Lower lobe of right lung (tissue), 2 donors: ENCODE data around the gene CDH23. TPM values are rescaled to one million over a fixed set of nuclear protein-coding genes. Genes with fewer than 3 reads are reported as not detected.

ENCODE experiments used
- ATAC-seq, 2 donors: fragments of 200-7000 bp; cut with Tn5 transposase; one replicate each; pipeline ENCODE4 v1.9.1; 2020 to 2022; ENCODE audit warnings: mild to moderate bottlenecking in 2 of 2, moderate library complexity in 2 of 2
- DNase-seq: peaks from one replicate; pipeline ENCODE4 v3.0.0-alpha.2; 2020
- H3K27ac ChIP-seq: fragments of 200-600 bp; one replicate; pipeline ENCODE4 v1.8.0; 2022
- H3K27me3 ChIP-seq: fragments of 200-600 bp; one replicate; pipeline ENCODE4 v1.8.0; 2022; ENCODE audit warnings: low read depth
- H3K36me3 ChIP-seq: fragments of 200-600 bp; one replicate; pipeline ENCODE4 v1.8.0; 2022; ENCODE audit warnings: mild to moderate bottlenecking
- H3K4me1 ChIP-seq: fragments of 200-600 bp; one replicate; pipeline ENCODE4 v1.8.0; 2022
- H3K4me3 ChIP-seq: fragments of 200-600 bp; one replicate; pipeline ENCODE4 v1.8.0; 2022; ENCODE audit warnings: mild to moderate bottlenecking
- H3K9me3 ChIP-seq: fragments of 200-600 bp; one replicate; pipeline ENCODE4 v1.8.0; 2022
- intact Hi-C: fragments of 100-400 bp; cut with DNase I; formaldehyde crosslinking; loops from one replicate; pipeline ENCODE4 v1.11.0; 2022
- total RNA-seq: library from RNA; stranded (reverse); fragmentation: NEBNext Ultra II Directional; extraction: Animal tissue kit (Norgen Biotek cat#: 25700); gene quantifications from one replicate; pipeline ENCODE4 v1.2.1, GENCODE V29; 2021
- TF ChIP-seq, protein P1 (sequence below): fragments of 200-600 bp; IDR thresholded peaks from one replicate; pipeline ENCODE4 v1.8.0; 2022; ENCODE audit warnings: antibody characterized with exemption, mild to moderate bottlenecking
- donor health status: DM: no; HTN: yes; CAD: no; lungs with severe emphysema.

The CDH23 gene
- total RNA-seq, 1 donor from 2014 or later: 9.4 TPM

- Histone ChIP-seq H3K27me3 (no peaks in the 10 kb centered on the region), H3K4me1 (peaks cover 7% of the 10 kb centered on the region), H3K36me3 (no peaks in the 10 kb centered on the region), H3K9me3 (no peaks in the 10 kb centered on the region), H3K27ac (no peak overlapping the region), H3K4me3 (no peak overlapping the region)
- intact Hi-C loops: no loop called here
- TF ChIP-seq, protein P1, sequence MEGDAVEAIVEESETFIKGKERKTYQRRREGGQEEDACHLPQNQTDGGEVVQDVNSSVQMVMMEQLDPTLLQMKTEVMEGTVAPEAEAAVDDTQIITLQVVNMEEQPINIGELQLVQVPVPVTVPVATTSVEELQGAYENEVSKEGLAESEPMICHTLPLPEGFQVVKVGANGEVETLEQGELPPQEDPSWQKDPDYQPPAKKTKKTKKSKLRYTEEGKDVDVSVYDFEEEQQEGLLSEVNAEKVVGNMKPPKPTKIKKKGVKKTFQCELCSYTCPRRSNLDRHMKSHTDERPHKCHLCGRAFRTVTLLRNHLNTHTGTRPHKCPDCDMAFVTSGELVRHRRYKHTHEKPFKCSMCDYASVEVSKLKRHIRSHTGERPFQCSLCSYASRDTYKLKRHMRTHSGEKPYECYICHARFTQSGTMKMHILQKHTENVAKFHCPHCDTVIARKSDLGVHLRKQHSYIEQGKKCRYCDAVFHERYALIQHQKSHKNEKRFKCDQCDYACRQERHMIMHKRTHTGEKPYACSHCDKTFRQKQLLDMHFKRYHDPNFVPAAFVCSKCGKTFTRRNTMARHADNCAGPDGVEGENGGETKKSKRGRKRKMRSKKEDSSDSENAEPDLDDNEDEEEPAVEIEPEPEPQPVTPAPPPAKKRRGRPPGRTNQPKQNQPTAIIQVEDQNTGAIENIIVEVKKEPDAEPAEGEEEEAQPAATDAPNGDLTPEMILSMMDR: no peak
- no peak for DNase-seq
- no peak for ATAC-seq
Observed at GRCh38 chr10:71807557-71808510, 411.1 kb downstream of the CDH23 start.

GRCh38 chr10:71809628-71810027 is 412.9 kb downstream of the CDH23 start:
- ATAC-seq (no peak), DNase-seq (no peak)
- H3K9me3 ChIP-seq: no peaks in the 10 kb centered on the region
- H3K4me1 ChIP-seq: peaks cover 7% of the 10 kb centered on the region
- no peak overlapping the region for H3K4me3 ChIP-seq
- no peaks in the 10 kb centered on the region for H3K27me3 ChIP-seq
- intact Hi-C loops: no loop called here
- TF ChIP-seq, protein P1: no peak
- peaks cover 5% of the 10 kb centered on the region for H3K36me3 ChIP-seq
- H3K27ac ChIP-seq: no peak overlapping the region

DNA sequence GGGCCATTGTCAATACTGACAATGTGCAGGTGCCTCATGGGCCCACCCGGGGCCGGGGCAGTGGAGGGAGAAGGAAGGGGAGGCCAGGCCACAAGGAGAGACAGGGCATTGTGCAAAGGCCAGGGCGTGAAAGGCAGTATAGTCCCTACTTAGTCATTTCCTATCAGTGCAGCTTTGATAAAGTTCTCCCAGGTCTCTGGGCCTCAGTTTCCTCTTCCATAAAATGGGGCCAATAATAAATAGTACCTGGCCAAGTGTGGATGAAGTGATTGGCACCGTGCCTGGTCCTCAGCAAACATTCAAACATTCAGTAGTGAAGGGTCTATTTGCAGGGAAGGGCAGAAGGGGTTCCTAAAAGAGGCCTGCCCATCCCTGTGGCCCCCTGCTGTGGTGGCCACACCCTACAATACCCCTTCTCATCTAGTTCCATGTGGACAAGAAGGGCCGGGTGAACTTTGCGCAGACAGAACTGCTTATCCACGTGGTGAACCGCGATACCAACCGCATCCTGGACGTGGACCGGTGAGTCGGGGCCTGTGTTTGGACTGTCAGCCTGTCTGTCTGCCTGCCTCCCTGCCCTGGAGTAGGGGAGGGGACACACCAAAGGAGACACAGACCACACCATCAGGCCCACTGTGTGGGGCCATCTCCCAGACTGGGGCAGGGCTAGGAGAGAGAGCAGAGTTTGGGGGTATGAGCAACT is 413.5 kb downstream of the CDH23 start:
- no peak for DNase-seq
- Histone ChIP-seq H3K27ac (no peak overlapping the region), H3K4me1 (peaks cover 7% of the 10 kb centered on the region), H3K9me3 (no peaks in the 10 kb centered on the region), H3K4me3 (no peak overlapping the region), H3K36me3 (peaks cover 10% of the 10 kb centered on the region), H3K27me3 (no peaks in the 10 kb centered on the region)
- TF ChIP-seq, protein P1: no peak
- intact Hi-C loops: no loop called here
- ATAC-seq: no peak

GRCh38 chr10:71811351-71811750 is 414.6 kb downstream of the CDH23 start:
- DNase-seq: no peak
- TF ChIP-seq, protein P1: no peak
- intact Hi-C loops: no loop called here

DNA sequence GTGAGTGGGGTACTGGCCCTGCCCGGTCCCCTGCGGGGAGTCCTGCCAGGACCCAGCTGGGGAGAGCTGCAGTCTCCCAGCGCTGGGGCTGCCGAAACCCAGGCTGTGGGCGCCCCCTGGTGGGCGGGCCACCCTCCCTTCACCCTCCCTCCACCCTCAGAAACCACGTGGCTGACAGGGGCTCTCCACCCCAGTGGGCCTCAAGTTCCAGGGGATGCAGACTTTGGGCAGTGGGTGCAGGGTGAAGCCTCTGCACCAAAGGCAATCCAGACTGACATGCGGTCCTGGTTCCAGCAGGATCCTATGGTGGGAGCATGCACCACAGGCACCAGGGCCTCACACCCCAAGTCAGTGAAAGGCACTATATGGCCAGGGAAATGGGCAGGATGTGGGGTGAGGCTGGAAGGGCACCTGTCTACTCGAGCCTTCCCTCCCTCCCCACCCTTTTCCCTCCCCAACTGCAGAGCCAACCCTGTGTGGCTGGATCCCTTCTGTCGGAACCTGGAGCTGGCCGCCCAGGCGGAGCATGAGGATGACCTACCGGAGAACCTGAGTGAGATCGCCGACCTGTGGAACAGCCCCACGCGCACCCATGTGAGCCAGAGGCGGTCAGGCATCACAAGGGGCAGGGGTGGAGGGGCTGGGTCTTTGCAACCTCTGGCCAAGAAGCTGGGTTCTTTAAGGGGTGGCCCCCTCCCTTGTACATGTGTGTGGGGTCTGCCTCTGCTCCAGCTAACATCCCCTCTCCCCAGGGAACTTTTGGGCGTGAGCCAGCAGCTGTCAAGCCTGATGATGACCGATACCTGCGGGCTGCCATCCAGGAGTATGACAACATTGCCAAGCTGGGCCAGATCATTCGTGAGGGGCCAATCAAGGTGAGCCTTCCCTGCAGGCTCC is 415.5 kb downstream of the CDH23 start:
- no peak overlapping the region for H3K27ac ChIP-seq
- H3K9me3 ChIP-seq: no peaks in the 10 kb centered on the region
- intact Hi-C loops: no loop called here
- peaks cover 31% of the 10 kb centered on the region for H3K36me3 ChIP-seq
- no peak overlapping the region for H3K4me3 ChIP-seq
- TF ChIP-seq, protein P1: peak; percentile 89
- ATAC-seq (peak; percentile 73 to 87), DNase-seq (peak; percentile 81)
- no peaks in the 10 kb centered on the region for H3K27me3 ChIP-seq
- H3K4me1 ChIP-seq: no peaks in the 10 kb centered on the region

More at GRCh38 chr10:71811351-71811750, 414.6 kb downstream of the CDH23 start:
- peaks cover 1% of the 10 kb centered on the region for H3K4me1 ChIP-seq
- no peaks in the 10 kb centered on the region for H3K9me3 ChIP-seq
- no peak overlapping the region for H3K4me3 ChIP-seq
- H3K36me3 ChIP-seq: peaks cover 22% of the 10 kb centered on the region
- no peaks in the 10 kb centered on the region for H3K27me3 ChIP-seq
- H3K27ac ChIP-seq: no peak overlapping the region
- no peak for ATAC-seq
